Glutamatergic neuron (in vitro differentiated cells): Measurements from ENCODE around the gene NSRP1. TPM values are rescaled to one million over a fixed set of nuclear protein-coding genes. Genes with fewer than 3 reads are reported as not detected.
"Not testable (repeated sequence)": the region's sequence is repeated elsewhere in the genome, so short reads cannot be mapped to it uniquely, and the experiment has no call there.

Experiments
- DNase-seq: peaks from one replicate; pipeline ENCODE4 v3.0.0; 2022
- H3K27ac Mint-ChIP-seq: one replicate; pipeline ENCODE4 v1.8.0; 2020; ENCODE audit warnings: mild to moderate bottlenecking, mixed read lengths, inconsistent platforms; ENCODE audit not compliant: unreplicated experiment
- H3K27me3 Mint-ChIP-seq: one replicate; pipeline ENCODE4 v1.8.0; 2020; ENCODE audit warnings: mild to moderate bottlenecking, moderate library complexity, mixed read lengths, inconsistent platforms; ENCODE audit not compliant: unreplicated experiment
- H3K36me3 Mint-ChIP-seq: one replicate; pipeline ENCODE4 v1.8.0; 2020; ENCODE audit warnings: mild to moderate bottlenecking, mixed read lengths, inconsistent platforms; ENCODE audit not compliant: unreplicated experiment
- H3K4me1 Mint-ChIP-seq: one replicate; pipeline ENCODE4 v1.8.0; 2020; ENCODE audit warnings: mild to moderate bottlenecking, low read depth, mixed read lengths, inconsistent platforms; ENCODE audit not compliant: unreplicated experiment
- H3K4me3 Mint-ChIP-seq: one replicate; pipeline ENCODE4 v1.8.0; 2020; ENCODE audit warnings: mild to moderate bottlenecking, mixed read lengths, inconsistent platforms; ENCODE audit not compliant: unreplicated experiment
- H3K9me3 Mint-ChIP-seq: one replicate; pipeline ENCODE4 v1.8.0; 2020; ENCODE audit warnings: mild to moderate bottlenecking, moderate library complexity, mixed read lengths, inconsistent platforms; ENCODE audit not compliant: unreplicated experiment
- total RNA-seq: library from RNA; stranded (reverse); fragmentation: NEBNext Ultra II Directional; extraction: Animal tissue kit (Norgen Biotek cat#: 25700); gene quantifications from one replicate; pipeline ENCODE4 v1.2.1, GENCODE V29; 2021; ENCODE audit not compliant: unreplicated experiment
- TF ChIP-seq, protein P1 (sequence below): fragments of 200-600 bp; sonication (generic); IDR thresholded peaks from one replicate; pipeline ENCODE4 v1.5.0; 2021; ENCODE audit not compliant: partially characterized antibody, unreplicated experiment

Gene NSRP1
- total RNA-seq, 1 donor from 2014 or later, result 18.2 TPM

GRCh38 chr17:30117675-30118081 lies 1.1 kb downstream of the NSRP1 start:
- peaks cover 5% of the 10 kb centered on the region for H3K9me3 Mint-ChIP-seq
- H3K4me3 Mint-ChIP-seq, result peak overlapping the region; percentile 96
- DNase-seq, result no peak
- peaks cover 7% of the 10 kb centered on the region for H3K4me1 Mint-ChIP-seq
- peak overlapping the region; percentile 96 for H3K27ac Mint-ChIP-seq
- H3K27me3 Mint-ChIP-seq, result no peaks in the 10 kb centered on the region
- no peaks in the 10 kb centered on the region for H3K36me3 Mint-ChIP-seq
- TF ChIP-seq, protein P1, sequence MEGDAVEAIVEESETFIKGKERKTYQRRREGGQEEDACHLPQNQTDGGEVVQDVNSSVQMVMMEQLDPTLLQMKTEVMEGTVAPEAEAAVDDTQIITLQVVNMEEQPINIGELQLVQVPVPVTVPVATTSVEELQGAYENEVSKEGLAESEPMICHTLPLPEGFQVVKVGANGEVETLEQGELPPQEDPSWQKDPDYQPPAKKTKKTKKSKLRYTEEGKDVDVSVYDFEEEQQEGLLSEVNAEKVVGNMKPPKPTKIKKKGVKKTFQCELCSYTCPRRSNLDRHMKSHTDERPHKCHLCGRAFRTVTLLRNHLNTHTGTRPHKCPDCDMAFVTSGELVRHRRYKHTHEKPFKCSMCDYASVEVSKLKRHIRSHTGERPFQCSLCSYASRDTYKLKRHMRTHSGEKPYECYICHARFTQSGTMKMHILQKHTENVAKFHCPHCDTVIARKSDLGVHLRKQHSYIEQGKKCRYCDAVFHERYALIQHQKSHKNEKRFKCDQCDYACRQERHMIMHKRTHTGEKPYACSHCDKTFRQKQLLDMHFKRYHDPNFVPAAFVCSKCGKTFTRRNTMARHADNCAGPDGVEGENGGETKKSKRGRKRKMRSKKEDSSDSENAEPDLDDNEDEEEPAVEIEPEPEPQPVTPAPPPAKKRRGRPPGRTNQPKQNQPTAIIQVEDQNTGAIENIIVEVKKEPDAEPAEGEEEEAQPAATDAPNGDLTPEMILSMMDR, result no peak

DNA sequence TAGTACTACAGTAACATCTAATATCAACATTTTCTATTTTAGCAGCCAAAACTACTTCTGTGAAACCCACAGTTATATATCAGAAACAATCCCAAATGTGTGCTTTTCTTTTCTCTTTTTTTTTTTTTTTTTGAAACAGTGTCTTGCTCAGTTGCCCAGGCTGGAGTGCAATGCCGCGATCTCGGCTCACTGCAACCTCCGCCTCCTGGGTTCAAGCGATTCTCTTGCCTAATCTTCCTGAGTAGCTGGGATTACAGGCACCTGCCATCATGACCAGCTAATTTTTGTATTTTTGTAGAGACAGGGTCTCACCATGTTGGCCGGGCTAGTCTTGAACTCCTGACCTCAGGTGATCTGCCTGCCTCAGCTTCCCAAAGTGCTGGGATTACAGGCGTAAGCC lies 2.0 kb downstream of the NSRP1 start:
- H3K9me3 Mint-ChIP-seq, H3K27ac Mint-ChIP-seq, H3K4me1 Mint-ChIP-seq, H3K27me3 Mint-ChIP-seq, H3K36me3 Mint-ChIP-seq, H3K4me3 Mint-ChIP-seq, DNase-seq: not testable (repeated sequence)

DNA sequence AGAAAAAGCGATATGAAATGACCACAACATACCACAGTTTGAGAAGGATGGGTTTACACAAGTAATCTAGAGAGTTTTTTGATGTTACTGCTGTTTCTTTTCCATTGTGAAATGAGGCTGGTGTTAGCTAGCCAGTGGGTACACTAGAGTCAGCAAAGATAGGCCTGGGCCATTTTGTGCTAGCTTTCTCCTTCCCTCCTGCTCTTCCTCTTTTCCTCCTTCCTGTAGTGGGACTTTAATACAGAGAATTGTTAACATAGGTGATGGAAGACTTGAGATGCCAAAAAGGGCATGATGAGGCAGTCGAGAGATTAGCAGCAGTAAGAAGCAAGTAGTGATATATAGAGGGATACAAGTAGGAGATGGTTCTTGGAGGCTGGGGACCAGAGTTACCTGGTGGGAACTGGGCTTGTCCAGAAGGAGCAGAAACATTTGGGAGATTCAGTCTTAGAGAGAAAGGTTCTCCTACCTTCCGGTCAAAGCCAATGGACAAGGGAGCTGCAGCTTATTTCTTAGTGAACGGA lies 7.7 kb downstream of the NSRP1 start:
- no peak for DNase-seq
- Mint-ChIP-seq H3K4me1 (no peaks in the 10 kb centered on the region), H3K27ac (no peak overlapping the region), H3K27me3 (no peaks in the 10 kb centered on the region), H3K9me3 (no peaks in the 10 kb centered on the region), H3K36me3 (no peaks in the 10 kb centered on the region), H3K4me3 (no peak overlapping the region)
- TF ChIP-seq, protein P1, result no peak

DNA sequence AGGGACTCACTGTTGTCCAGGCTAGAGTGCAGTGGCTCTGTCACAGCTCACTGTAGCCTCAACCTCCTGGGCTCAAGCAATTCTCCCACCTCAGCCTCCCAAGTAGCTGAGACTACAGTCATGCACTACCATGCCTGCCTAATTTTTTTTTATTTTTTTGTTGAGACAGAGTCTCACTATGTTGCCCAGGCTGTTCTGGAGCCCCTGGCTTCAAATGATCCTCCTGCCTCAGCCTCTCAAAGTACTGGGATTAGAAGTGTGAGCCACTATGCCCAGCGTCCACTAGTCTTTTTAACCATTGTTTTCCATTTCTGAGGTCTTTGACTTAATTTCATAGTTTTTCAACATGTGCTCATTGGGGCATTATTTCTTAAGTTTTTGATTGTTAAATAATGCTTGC lies 13.5 kb downstream of the NSRP1 start:
- Mint-ChIP-seq H3K4me1 (no peaks in the 10 kb centered on the region), H3K27me3 (no peaks in the 10 kb centered on the region), H3K27ac (no peak overlapping the region), H3K4me3 (no peak overlapping the region), H3K9me3 (no peaks in the 10 kb centered on the region), H3K36me3 (no peaks in the 10 kb centered on the region)
- DNase-seq, result no peak
- TF ChIP-seq, protein P1, result no peak

DNA sequence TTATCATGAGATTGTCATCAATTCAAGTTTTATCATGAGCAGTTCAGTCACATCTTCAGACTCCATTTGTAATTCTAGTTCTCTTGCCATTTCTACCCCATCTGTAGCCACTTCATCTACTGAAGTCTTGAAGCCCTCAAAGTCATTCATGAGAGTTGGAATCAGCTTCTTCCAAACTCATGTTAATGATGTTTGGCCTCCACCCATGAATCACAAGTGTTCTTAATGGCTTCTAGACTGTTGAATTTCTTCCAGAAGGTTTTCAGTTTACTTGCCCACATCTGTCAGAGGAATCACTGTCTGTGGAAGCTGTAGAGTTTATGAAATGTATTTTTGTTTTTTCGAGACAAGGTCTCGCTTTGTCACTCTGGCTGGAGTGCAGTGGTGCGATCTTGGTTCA lies 16.0 kb downstream of the NSRP1 start:
- no peak overlapping the region for H3K27ac Mint-ChIP-seq
- H3K9me3 Mint-ChIP-seq, result no peaks in the 10 kb centered on the region
- DNase-seq, result no peak
- H3K36me3 Mint-ChIP-seq, result no peaks in the 10 kb centered on the region
- no peak overlapping the region for H3K4me3 Mint-ChIP-seq
- no peaks in the 10 kb centered on the region for H3K27me3 Mint-ChIP-seq
- no peaks in the 10 kb centered on the region for H3K4me1 Mint-ChIP-seq
- TF ChIP-seq, protein P1, result no peak
